Measurements from ENCODE around the gene KCNH2. TPM values are rescaled to one million over a fixed set of nuclear protein-coding genes. Genes with fewer than 3 reads are reported as not detected.
"Not testable (repeated sequence)": the region's sequence is repeated elsewhere in the genome, so short reads cannot be mapped to it uniquely, and the experiment has no call there.

Gene KCNH2
- total RNA-seq, 1 donor from 2014 or later = 0.37 TPM

GRCh38 chr7:150914966-150915365, 63.2 kb downstream of the KCNH2 start:
- intact Hi-C loops (cut with micrococcal nuclease) = no loop called here
- Mint-ChIP-seq H3K27me3 (peaks cover 37% of the 10 kb centered on the region), H3K36me3 (ENCODE audit: low read depth) (no peaks in the 10 kb centered on the region), H3K4me1 (no peaks in the 10 kb centered on the region), H3K9me3 (no peaks in the 10 kb centered on the region), H3K27ac (no peak overlapping the region), H3K4me3 (no peak overlapping the region)
- DNase-seq = no peak

- no peak for DNase-seq
- intact Hi-C loops (cut with micrococcal nuclease) = no loop called here
- Mint-ChIP-seq H3K27me3 (peaks cover 39% of the 10 kb centered on the region), H3K4me1 (peaks cover 4% of the 10 kb centered on the region), H3K9me3 (no peaks in the 10 kb centered on the region), H3K36me3 (ENCODE audit: low read depth) (no peaks in the 10 kb centered on the region), H3K27ac (no peak overlapping the region), H3K4me3 (no peak overlapping the region)
These were observed 63.9 kb downstream of the KCNH2 start for GRCh38 chr7:150914196-150914595.

GRCh38 chr7:150912427-150912826, 65.7 kb downstream of the KCNH2 start:
- Mint-ChIP-seq H3K9me3 (no peaks in the 10 kb centered on the region), H3K27ac (no peak overlapping the region), H3K4me3 (no peak overlapping the region), H3K36me3 (ENCODE audit: low read depth) (no peaks in the 10 kb centered on the region), H3K27me3 (peaks cover 34% of the 10 kb centered on the region), H3K4me1 (peaks cover 6% of the 10 kb centered on the region)
- DNase-seq = no peak
- intact Hi-C loops (cut with micrococcal nuclease) = no loop called here

GRCh38 chr7:150911590-150912267, 66.4 kb downstream of the KCNH2 start:
- no peaks in the 10 kb centered on the region for H3K9me3 Mint-ChIP-seq
- intact Hi-C loops (cut with micrococcal nuclease) = no loop called here
- no peaks in the 10 kb centered on the region for H3K36me3 Mint-ChIP-seq (ENCODE audit: low read depth)
- no peak for DNase-seq
- H3K4me1 Mint-ChIP-seq = peaks cover 6% of the 10 kb centered on the region
- no peak overlapping the region for H3K27ac Mint-ChIP-seq
- H3K27me3 Mint-ChIP-seq = peaks cover 31% of the 10 kb centered on the region
- no peak overlapping the region for H3K4me3 Mint-ChIP-seq

GRCh38 chr7:150910996-150911422, 67.1 kb downstream of the KCNH2 start:
- Mint-ChIP-seq H3K4me1 (peaks cover 6% of the 10 kb centered on the region), H3K36me3 (ENCODE audit: low read depth) (no peaks in the 10 kb centered on the region), H3K27me3 (peaks cover 37% of the 10 kb centered on the region), H3K9me3 (no peaks in the 10 kb centered on the region), H3K27ac (no peak overlapping the region), H3K4me3 (no peak overlapping the region)
- intact Hi-C loops (cut with micrococcal nuclease) = no loop called here
- no peak for DNase-seq

GRCh38 chr7:150910305-150910995, 67.7 kb downstream of the KCNH2 start:
- H3K4me3 Mint-ChIP-seq; H3K4me1 Mint-ChIP-seq; H3K36me3 Mint-ChIP-seq (ENCODE audit: low read depth); intact Hi-C loops (cut with micrococcal nuclease); H3K9me3 Mint-ChIP-seq; H3K27ac Mint-ChIP-seq; DNase-seq: not testable (repeated sequence)
- peaks cover 38% of the 10 kb centered on the region for H3K27me3 Mint-ChIP-seq

- Mint-ChIP-seq H3K9me3 (no peaks in the 10 kb centered on the region), H3K4me1 (peaks cover 6% of the 10 kb centered on the region), H3K27me3 (peaks cover 41% of the 10 kb centered on the region), H3K36me3 (ENCODE audit: low read depth) (no peaks in the 10 kb centered on the region), H3K4me3 (no peak overlapping the region), H3K27ac (no peak overlapping the region)
- DNase-seq = peak; percentile 80
- intact Hi-C loops (cut with micrococcal nuclease) = no loop called here
These were observed 68.7 kb downstream of the KCNH2 start for GRCh38 chr7:150909200-150909995.

GRCh38 chr7:150908173-150908572, 69.9 kb downstream of the KCNH2 start:
- no peaks in the 10 kb centered on the region for H3K9me3 Mint-ChIP-seq
- no peak overlapping the region for H3K27ac Mint-ChIP-seq
- intact Hi-C loops (cut with micrococcal nuclease) = no loop called here
- H3K36me3 Mint-ChIP-seq (ENCODE audit: low read depth) = no peaks in the 10 kb centered on the region
- no peak for DNase-seq
- peaks cover 6% of the 10 kb centered on the region for H3K4me1 Mint-ChIP-seq
- H3K27me3 Mint-ChIP-seq = peaks cover 51% of the 10 kb centered on the region
- no peak overlapping the region for H3K4me3 Mint-ChIP-seq

- no peak for DNase-seq
- Mint-ChIP-seq H3K4me1 (peaks cover 3% of the 10 kb centered on the region), H3K27me3 (peaks cover 59% of the 10 kb centered on the region), H3K4me3 (no peak overlapping the region), H3K9me3 (no peaks in the 10 kb centered on the region), H3K36me3 (ENCODE audit: low read depth) (no peaks in the 10 kb centered on the region), H3K27ac (no peak overlapping the region)
- intact Hi-C loops (cut with micrococcal nuclease) = no loop called here
These were observed 73.9 kb downstream of the KCNH2 start for GRCh38 chr7:150904011-150904909.

GRCh38 chr7:150903606-150904005, 74.5 kb downstream of the KCNH2 start:
- Mint-ChIP-seq H3K4me3 (no peak overlapping the region), H3K4me1 (peaks cover under 1% of the 10 kb centered on the region), H3K36me3 (ENCODE audit: low read depth) (no peaks in the 10 kb centered on the region), H3K9me3 (no peaks in the 10 kb centered on the region), H3K27me3 (peaks cover 59% of the 10 kb centered on the region), H3K27ac (no peak overlapping the region)
- DNase-seq = no peak
- intact Hi-C loops (cut with micrococcal nuclease) = no loop called here

- no peak overlapping the region for H3K4me3 Mint-ChIP-seq
- no peak for DNase-seq
- peaks cover 63% of the 10 kb centered on the region for H3K27me3 Mint-ChIP-seq
- no peaks in the 10 kb centered on the region for H3K9me3 Mint-ChIP-seq
- peaks cover 4% of the 10 kb centered on the region for H3K4me1 Mint-ChIP-seq
- H3K36me3 Mint-ChIP-seq (ENCODE audit: low read depth) = no peaks in the 10 kb centered on the region
- intact Hi-C loops (cut with micrococcal nuclease) = no loop called here
- H3K27ac Mint-ChIP-seq = no peak overlapping the region
These were observed 75.8 kb downstream of the KCNH2 start for GRCh38 chr7:150902078-150903033.

- peaks cover 4% of the 10 kb centered on the region for H3K4me1 Mint-ChIP-seq
- H3K27ac Mint-ChIP-seq = no peak overlapping the region
- no peak for DNase-seq
These were observed 76.7 kb downstream of the KCNH2 start for GRCh38 chr7:150901160-150902035.

More at GRCh38 chr7:150901160-150902035, 76.7 kb downstream of the KCNH2 start:
- no peaks in the 10 kb centered on the region for H3K9me3 Mint-ChIP-seq
- H3K27me3 Mint-ChIP-seq = peaks cover 64% of the 10 kb centered on the region
- intact Hi-C loops (cut with micrococcal nuclease) = no loop called here
- H3K36me3 Mint-ChIP-seq (ENCODE audit: low read depth) = no peaks in the 10 kb centered on the region
- no peak overlapping the region for H3K4me3 Mint-ChIP-seq

Data from activated CD4-positive, alpha-beta T cell treated with anti-CD3 and anti-CD28 coated beads, Interleukin-2, amount 10 ng/mL, durations not matched to agents 24 days and 14 days (primary cell).